ENCODE results near the gene CD200. TPM values are rescaled to one million over a fixed set of nuclear protein-coding genes. Genes with fewer than 3 reads are reported as not detected.

CD200 gene
- total RNA-seq, 4 donors from 2014 or later = 2.5 to 15.6 (median 4.8) TPM

DNA sequence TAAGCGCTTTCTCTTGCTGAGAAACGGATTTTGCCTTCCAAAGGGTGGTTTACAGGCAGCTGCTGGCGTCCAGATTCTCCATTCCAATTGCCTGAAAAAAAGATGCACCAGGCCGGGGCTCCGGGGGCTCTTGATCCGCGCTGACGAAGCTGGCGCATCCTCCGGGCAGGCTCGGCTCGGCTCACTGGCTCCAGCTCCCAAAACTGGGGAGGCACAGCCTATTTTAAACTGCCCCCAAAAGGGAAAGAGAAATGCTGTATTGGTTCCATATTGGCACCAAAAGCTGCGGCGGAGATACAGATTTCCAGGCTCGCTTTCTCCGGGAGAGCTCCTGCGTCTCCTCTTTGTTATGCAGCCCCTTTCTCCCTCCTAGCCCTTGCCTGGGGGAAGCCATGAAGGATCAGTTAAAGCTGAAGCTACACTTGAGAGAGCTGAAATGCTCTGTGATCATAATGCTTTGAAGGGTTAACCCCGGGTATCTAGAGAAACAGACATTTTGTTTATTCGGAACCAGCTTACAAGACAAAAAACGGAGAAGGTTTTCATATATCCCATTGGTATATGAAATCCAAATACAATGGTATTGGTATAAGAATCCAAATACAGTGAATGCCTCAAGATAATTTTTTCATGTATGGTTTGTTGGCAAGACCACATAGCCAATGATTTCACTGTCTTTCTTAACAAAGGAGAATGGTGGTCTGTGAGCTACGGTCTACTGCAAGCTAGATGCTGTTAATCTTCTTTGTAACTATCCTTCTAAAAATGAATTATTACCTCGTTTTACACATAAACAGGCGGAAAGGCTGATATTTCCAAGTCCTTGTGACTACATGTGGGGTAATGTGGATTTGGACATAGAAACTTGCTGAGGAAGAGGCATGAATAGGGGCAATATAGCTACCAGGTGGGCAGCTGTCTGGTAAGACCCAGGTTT lies 693 bp downstream of the CD200 start:
- peak; percentile 60 for ATAC-seq

DNA sequence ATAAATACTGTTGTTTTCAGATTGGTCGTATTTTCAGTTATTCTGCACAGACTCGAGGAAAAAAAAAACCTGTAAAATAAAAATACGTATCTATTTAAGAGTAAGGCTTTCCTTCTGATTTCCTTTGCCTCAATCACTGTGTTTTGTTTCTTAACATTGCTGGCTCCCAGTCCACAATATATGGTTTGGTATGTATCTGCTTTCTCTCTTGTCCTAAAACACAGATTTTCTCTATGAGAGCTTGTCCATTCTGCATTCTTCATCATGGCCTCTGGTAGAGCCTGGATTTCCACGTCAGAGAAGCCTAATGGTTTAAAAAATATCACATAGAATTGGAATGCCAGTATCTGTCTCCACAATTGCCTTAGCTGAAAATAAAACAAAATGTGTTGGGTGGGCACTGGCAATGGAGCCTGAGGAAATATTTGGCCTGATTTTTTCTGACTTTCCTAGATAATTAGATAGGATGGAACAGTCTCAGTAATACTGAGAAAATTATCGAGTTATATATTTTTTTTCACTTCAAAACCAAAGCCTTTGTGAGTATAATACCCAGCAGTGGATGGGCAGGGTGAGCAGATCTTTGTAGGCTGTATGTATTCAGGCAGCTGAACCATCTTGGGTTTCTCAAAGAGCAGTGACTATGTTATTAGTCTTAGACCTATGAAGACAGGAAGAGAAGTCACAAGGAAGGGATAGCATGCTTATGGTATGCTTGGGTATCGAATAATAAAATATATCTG lies 1.9 kb downstream of the CD200 start:
- peak overlapping the region; percentile 63 to 89 for H3K4me3 ChIP-seq
- H3K36me3 ChIP-seq = no peaks in the 10 kb centered on the region
- peaks cover 5% of the 10 kb centered on the region for H3K27me3 ChIP-seq
- TF ChIP-seq EP300 (IDR thresholded peaks at IDR 0.05) = no peak
- TF ChIP-seq CTCF (IDR thresholded peaks at IDR 0.05) = peak in 1 of 4 experiments; percentile 10
- TF ChIP-seq POLR2A (IDR thresholded peaks at IDR 0.05) = no peak
- peak; percentile 30 for TF ChIP-seq POLR2AphosphoS5 (IDR thresholded peaks at IDR 0.05)
- ATAC-seq = no peak
- H3K9me3 ChIP-seq = no peaks in the 10 kb centered on the region
- H3K4me1 ChIP-seq = peaks cover 0 to 19% (median 0%) of the 10 kb centered on the region in 3 donors
- WGBS, 2 donors (ENCODE audit: low coverage in 1 of 2) = 36 to 37% methylated on average over 6 of the region's 6 CpGs
- H3K27ac ChIP-seq = peak overlapping the region; percentile 68 to 90 (median 82)

More for the DNA sequence above, 693 bp downstream of the CD200 start:
- Histone ChIP-seq H3K27me3 (peaks cover 5% of the 10 kb centered on the region), H3K4me1 (peaks cover 0 to 19% (median 0%) of the 10 kb centered on the region in 3 donors), H3K4me3 (peak overlapping the region; percentile 63 to 89), H3K36me3 (no peaks in the 10 kb centered on the region), H3K9me3 (no peaks in the 10 kb centered on the region), H3K27ac (peak overlapping the region; percentile 68 to 90 (median 82))
- WGBS, 2 donors (ENCODE audit: low coverage in 1 of 2) = 16 to 21% methylated on average over 6 to 7 of the region's 23 CpGs
- TF ChIP-seq POLR2A (IDR thresholded peaks at IDR 0.05) (no peak), EP300 (IDR thresholded peaks at IDR 0.05) (no peak), CTCF (IDR thresholded peaks at IDR 0.05) (no peak), POLR2AphosphoS5 (IDR thresholded peaks at IDR 0.05) (no peak)

DNA sequence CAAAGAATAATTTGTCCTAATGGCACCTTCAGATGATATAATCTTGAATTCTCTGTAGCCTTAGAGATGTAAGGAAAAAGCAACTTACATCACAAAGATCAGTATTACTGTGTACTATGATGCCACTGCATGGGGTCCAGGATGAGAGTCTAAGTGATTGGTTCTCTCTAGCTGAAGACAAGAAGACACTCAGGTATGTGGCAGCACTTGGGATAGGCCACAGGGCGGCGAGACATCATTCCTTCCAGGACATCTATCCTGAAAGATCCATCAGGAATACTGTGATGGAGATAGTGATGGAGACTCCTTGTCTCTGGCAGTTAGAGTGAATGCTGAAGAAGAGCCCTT lies 2.5 kb downstream of the CD200 start:
- Histone ChIP-seq H3K27ac (peak overlapping the region in 3 of 4 donors; percentile 81 to 90 (median 82)), H3K9me3 (no peaks in the 10 kb centered on the region), H3K4me1 (peaks cover 0 to 19% (median 0%) of the 10 kb centered on the region in 3 donors), H3K36me3 (no peaks in the 10 kb centered on the region), H3K4me3 (no peak overlapping the region), H3K27me3 (peaks cover 5% of the 10 kb centered on the region)
- no peak for ATAC-seq
- TF ChIP-seq POLR2A (IDR thresholded peaks at IDR 0.05) = no peak
- 93 to 100% methylated on average over 2 of the region's 2 CpGs for WGBS, 2 donors (ENCODE audit: low coverage in 1 of 2)

- TF ChIP-seq EP300 (IDR thresholded peaks at IDR 0.05) = no peak
- no peak for TF ChIP-seq POLR2A (IDR thresholded peaks at IDR 0.05)
- TF ChIP-seq POLR2AphosphoS5 (IDR thresholded peaks at IDR 0.05) = no peak
- TF ChIP-seq CTCF (IDR thresholded peaks at IDR 0.05) = no peak
- no peak for ATAC-seq
- Histone ChIP-seq H3K9me3 (peaks cover 0 to under 1% (median 0%) of the 10 kb centered on the region in 3 donors), H3K27ac (peak overlapping the region in 1 of 4 donors; percentile 14), H3K36me3 (peaks cover 0 to 2% of the 10 kb centered on the region in 2 donors), H3K27me3 (peaks cover 1% of the 10 kb centered on the region), H3K4me1 (peaks cover 0 to 9% (median 0%) of the 10 kb centered on the region in 3 donors), H3K4me3 (no peak overlapping the region)
- 56 to 72% methylated on average over 6 of the region's 6 CpGs for WGBS, 2 donors (ENCODE audit: low coverage in 1 of 2)
Measured at GRCh38 chr3:112338021-112338726, 5.2 kb downstream of the CD200 start.

DNA sequence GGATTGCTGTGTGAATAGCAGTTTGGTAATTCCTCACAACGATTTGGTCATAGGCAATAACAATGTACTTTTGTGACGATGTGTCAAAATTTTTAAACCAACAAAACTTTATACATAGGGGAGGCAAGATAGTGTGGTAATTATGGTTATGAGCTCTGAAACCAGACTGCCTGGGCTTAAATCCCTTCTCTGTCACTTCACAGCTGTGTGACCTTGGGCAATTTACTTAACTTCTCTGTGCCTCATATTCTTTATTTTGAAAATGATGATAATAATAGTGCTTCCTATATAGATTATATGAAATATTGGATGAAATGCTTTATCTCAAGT lies 5.7 kb downstream of the CD200 start:
- H3K36me3 ChIP-seq = peaks cover 0 to 5% of the 10 kb centered on the region in 2 donors

More for the DNA sequence above, 5.7 kb downstream of the CD200 start:
- TF ChIP-seq EP300 (IDR thresholded peaks at IDR 0.05) = no peak
- TF ChIP-seq CTCF (IDR thresholded peaks at IDR 0.05) = no peak
- no peak for TF ChIP-seq POLR2A (IDR thresholded peaks at IDR 0.05)
- TF ChIP-seq POLR2AphosphoS5 (IDR thresholded peaks at IDR 0.05) = no peak
- Histone ChIP-seq H3K27ac (no peak overlapping the region), H3K27me3 (no peaks in the 10 kb centered on the region), H3K4me3 (no peak overlapping the region), H3K9me3 (peaks cover 0 to 6% (median 0%) of the 10 kb centered on the region in 3 donors), H3K4me1 (peaks cover 0 to 7% (median 0%) of the 10 kb centered on the region in 3 donors)
- 77% methylated on average over 2 of the region's 2 CpGs; no CpG with 5 or more reads in 1 of the 2 donors for WGBS, 2 donors (ENCODE audit: low coverage in 1 of 2)
- no peak for ATAC-seq
